22Rv1 (cell line): ENCODE results near the gene ANKRD28.

Experiments
- ZFX ChIP-seq: fragments of 450-650 bp; IDR thresholded peaks from 2 replicates; pipeline ENCODE4 v1.6.1; 2017; ENCODE audit warnings: antibody characterized with exemption, borderline replicate concordance
- TF ChIP-seq, protein P1 (sequence below): fragments of 450-650 bp; IDR thresholded peaks from 2 replicates; pipeline ENCODE4 v1.5.1; 2017; ENCODE audit warnings: mild to moderate bottlenecking

DNA sequence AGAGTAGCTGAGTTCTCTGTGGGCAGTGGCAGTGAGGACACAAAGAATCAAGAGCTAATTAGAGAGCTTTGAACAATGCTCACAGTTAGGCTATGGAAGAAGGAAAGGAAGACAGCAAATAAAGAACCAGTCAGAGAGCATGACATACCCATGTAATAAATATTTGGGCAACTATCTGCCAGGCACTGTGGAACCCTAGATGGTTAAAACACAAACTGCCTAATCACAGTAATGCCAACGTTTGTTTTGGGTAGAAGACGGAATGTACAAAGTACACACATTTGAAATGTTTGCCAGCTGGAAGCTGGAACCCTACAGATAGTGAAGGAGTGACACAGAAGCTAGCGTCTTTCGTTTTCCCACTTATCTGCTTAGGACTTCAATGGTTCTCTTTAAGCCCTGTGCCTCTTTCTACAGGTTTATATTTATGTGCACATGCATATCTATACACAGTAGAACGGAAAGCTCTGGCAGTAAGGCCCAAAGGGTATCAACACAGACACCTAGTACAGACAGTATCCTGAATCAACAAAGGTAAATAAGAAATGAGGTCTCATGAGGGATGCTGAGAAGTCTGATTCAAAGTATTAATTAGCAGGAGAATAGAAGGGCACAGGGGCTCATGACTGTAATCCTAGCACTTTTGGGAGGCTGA, 44.6 kb downstream of the ANKRD28 start:
- TF ChIP-seq, protein P1, sequence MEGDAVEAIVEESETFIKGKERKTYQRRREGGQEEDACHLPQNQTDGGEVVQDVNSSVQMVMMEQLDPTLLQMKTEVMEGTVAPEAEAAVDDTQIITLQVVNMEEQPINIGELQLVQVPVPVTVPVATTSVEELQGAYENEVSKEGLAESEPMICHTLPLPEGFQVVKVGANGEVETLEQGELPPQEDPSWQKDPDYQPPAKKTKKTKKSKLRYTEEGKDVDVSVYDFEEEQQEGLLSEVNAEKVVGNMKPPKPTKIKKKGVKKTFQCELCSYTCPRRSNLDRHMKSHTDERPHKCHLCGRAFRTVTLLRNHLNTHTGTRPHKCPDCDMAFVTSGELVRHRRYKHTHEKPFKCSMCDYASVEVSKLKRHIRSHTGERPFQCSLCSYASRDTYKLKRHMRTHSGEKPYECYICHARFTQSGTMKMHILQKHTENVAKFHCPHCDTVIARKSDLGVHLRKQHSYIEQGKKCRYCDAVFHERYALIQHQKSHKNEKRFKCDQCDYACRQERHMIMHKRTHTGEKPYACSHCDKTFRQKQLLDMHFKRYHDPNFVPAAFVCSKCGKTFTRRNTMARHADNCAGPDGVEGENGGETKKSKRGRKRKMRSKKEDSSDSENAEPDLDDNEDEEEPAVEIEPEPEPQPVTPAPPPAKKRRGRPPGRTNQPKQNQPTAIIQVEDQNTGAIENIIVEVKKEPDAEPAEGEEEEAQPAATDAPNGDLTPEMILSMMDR, result no peak
- no peak for TF ChIP-seq ZFX
